ENCODE data around the gene ACVR1C.
"Not testable (repeated sequence)": the region's sequence is repeated elsewhere in the genome, so short reads cannot be mapped to it uniquely, and the experiment has no call there.

- not testable (repeated sequence) for TF ChIP-seq POLR2A (IDR thresholded peaks at IDR 0.05; ENCODE audit: low read depth, low read length); MXI1 (IDR thresholded peaks at IDR 0.05; ENCODE audit: borderline replicate concordance, low read depth, low read length); CEBPB (IDR thresholded peaks at IDR 0.05; ENCODE audit: low read depth, low read length); RCOR1 (IDR thresholded peaks at IDR 0.05; ENCODE audit: insufficient replicate concordance, low read length); RFX5 (IDR thresholded peaks at IDR 0.05; ENCODE audit: low read depth, low read length); CHD1 (IDR thresholded peaks at IDR 0.05; ENCODE audit: low read depth, low read length)
- TF ChIP-seq, protein P1, sequence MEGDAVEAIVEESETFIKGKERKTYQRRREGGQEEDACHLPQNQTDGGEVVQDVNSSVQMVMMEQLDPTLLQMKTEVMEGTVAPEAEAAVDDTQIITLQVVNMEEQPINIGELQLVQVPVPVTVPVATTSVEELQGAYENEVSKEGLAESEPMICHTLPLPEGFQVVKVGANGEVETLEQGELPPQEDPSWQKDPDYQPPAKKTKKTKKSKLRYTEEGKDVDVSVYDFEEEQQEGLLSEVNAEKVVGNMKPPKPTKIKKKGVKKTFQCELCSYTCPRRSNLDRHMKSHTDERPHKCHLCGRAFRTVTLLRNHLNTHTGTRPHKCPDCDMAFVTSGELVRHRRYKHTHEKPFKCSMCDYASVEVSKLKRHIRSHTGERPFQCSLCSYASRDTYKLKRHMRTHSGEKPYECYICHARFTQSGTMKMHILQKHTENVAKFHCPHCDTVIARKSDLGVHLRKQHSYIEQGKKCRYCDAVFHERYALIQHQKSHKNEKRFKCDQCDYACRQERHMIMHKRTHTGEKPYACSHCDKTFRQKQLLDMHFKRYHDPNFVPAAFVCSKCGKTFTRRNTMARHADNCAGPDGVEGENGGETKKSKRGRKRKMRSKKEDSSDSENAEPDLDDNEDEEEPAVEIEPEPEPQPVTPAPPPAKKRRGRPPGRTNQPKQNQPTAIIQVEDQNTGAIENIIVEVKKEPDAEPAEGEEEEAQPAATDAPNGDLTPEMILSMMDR (conservative IDR thresholded peaks at IDR 0.05; ENCODE audit: low read depth, low read length) = not testable (repeated sequence)
These were observed 113.7 kb downstream of the ACVR1C start for GRCh38 chr2:157514966-157515365.

Measured in IMR-90 (cell line).